Liver (tissue), 3 donors: ENCODE data around the gene PPM1K.

Experiments used
- CTCF ChIP-seq: fragments of 150-350 bp; IDR thresholded peaks from 2 replicates; pipeline ENCODE4 v1.5.1; 2017; ENCODE audit warnings: improper control_type of control experiment, low read depth, low read length; ENCODE audit not compliant: missing input control
- HNF4G ChIP-seq: IDR thresholded peaks from 2 replicates; pipeline ENCODE4 v1.6.1; 2016; ENCODE audit warnings: antibody characterized with exemption
- JUND ChIP-seq, 2 donors: IDR thresholded peaks; 2 replicates each; pipeline ENCODE4 v1.6.1; 2016; ENCODE audit warnings: antibody characterized with exemption in 2 of 2
- TAF1 ChIP-seq: conservative IDR thresholded peaks from 2 replicates; pipeline ENCODE4 v1.6.1; 2016; ENCODE audit warnings: antibody characterized with exemption, mild to moderate bottlenecking
- TF ChIP-seq, protein P1 (sequence below): IDR thresholded peaks from 2 replicates; pipeline ENCODE4 v1.6.1; 2016; ENCODE audit warnings: antibody characterized with exemption
- TF ChIP-seq, protein P2 (sequence below): IDR thresholded peaks from 2 replicates; pipeline ENCODE4 v1.6.1; 2016; ENCODE audit warnings: antibody characterized with exemption
- donor health status: healthy.
- donor health status: healthy.

- no peak for TF ChIP-seq CTCF
- TF ChIP-seq TAF1: no peak
- no peak for TF ChIP-seq JUND (IDR thresholded peaks at IDR 0.05)
- TF ChIP-seq, protein P1, sequence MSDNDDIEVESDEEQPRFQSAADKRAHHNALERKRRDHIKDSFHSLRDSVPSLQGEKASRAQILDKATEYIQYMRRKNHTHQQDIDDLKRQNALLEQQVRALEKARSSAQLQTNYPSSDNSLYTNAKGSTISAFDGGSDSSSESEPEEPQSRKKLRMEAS: no peak
- no peak for TF ChIP-seq HNF4G
- TF ChIP-seq, protein P2, sequence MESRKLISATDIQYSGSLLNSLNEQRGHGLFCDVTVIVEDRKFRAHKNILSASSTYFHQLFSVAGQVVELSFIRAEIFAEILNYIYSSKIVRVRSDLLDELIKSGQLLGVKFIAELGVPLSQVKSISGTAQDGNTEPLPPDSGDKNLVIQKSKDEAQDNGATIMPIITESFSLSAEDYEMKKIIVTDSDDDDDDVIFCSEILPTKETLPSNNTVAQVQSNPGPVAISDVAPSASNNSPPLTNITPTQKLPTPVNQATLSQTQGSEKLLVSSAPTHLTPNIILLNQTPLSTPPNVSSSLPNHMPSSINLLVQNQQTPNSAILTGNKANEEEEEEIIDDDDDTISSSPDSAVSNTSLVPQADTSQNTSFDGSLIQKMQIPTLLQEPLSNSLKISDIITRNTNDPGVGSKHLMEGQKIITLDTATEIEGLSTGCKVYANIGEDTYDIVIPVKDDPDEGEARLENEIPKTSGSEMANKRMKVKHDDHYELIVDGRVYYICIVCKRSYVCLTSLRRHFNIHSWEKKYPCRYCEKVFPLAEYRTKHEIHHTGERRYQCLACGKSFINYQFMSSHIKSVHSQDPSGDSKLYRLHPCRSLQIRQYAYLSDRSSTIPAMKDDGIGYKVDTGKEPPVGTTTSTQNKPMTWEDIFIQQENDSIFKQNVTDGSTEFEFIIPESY: no peak
These were observed 49.5 kb upstream of the PPM1K start for GRCh38 chr4:88333741-88334405.
